GM18519 (cell line): ENCODE measurements around the gene AIPL1.

Source experiments
- ATAC-seq: cut with Tn5 transposase; IDR thresholded peaks from one replicate; pipeline ENCODE4 v1.9.1; 2021; ENCODE audit warnings: mild to moderate bottlenecking, moderate library complexity; ENCODE audit not compliant: unreplicated experiment, low FRiP score

AIPL1 gene

DNA sequence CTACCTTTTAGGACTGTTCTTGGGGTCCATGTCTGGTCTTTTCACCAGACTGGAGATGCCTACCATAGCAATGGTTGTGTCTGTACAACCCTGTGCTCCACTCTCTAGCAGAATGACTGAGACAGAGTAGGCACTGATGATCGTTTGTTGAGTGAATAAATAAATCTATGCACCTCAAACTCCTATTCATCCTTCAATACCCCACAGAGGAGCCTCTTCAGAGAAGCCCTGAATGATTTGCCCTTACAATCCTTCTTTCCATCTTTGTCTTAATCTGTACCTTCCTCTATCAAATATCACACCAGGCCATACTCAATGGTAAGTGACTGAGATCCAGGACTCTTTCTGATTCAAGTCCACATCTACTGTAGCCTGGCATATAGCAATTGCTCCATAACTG, 32.6 kb upstream of the AIPL1 start:
- no peak for ATAC-seq

DNA sequence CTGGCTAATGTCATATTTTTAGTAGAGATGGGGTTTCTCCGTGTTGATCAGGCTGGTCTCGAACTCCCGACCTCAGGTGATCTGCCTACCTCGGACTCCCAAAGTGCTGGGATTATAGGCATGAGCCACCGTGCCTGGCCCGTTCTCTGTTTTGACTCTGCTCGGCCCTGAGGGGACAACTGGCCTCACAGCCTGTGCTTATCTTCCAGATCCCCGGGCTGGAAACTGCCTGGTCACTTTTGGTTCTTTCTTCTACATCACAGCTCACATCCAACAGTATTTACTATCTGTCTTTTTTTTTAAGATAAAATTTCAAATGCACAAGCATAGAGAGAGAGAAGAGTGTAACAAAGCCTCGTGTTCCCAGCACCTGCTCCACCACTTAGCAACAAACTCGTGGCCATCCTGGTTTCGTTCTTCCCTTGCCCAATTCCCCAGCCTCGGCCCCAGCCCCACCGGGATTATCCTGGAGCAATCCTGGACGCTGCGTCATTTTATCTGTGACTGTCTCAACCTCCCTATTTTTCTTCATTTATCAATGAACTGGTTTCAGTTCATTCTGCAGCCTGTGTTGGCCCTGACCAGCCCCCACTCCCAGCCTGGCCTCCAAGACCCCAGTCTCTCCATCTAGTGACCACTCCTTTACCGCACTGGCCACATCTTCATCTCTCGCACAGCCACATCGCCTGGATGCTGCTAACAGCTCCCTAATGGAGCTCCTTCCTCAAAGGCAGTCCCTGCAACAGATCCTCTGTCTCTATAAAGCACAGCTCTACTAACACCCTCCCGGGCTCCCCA, 30.5 kb upstream of the AIPL1 start:
- ATAC-seq = no peak

DNA sequence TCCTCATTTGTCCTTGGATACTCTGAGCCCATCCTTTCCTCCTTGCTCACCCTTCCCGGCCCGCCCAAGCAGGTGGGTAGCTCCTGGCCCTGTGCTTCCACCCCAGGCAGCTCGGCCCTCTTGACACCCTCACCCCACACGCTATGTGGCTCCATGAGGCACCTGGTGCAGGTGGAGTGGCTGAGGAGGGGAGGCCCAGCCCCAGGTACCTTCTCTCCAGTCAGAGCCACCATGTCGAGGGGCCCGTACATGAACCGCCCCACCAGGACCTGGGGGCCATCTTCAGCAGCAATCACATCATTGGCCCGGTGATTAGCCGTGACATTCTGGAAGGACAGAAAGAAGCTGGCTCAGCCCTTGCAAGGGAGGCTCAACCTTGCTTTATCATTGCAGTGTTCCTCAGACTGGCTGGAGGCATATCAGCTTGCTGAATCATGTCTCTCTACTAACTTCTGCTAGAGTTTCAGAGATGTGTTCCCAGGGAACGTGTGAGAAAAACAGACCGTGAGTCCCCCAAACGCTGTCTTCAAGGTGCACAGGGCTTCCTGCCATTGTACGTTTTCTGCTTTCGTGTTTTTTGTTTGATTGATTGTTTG, 29.6 kb upstream of the AIPL1 start:
- no peak for ATAC-seq

DNA sequence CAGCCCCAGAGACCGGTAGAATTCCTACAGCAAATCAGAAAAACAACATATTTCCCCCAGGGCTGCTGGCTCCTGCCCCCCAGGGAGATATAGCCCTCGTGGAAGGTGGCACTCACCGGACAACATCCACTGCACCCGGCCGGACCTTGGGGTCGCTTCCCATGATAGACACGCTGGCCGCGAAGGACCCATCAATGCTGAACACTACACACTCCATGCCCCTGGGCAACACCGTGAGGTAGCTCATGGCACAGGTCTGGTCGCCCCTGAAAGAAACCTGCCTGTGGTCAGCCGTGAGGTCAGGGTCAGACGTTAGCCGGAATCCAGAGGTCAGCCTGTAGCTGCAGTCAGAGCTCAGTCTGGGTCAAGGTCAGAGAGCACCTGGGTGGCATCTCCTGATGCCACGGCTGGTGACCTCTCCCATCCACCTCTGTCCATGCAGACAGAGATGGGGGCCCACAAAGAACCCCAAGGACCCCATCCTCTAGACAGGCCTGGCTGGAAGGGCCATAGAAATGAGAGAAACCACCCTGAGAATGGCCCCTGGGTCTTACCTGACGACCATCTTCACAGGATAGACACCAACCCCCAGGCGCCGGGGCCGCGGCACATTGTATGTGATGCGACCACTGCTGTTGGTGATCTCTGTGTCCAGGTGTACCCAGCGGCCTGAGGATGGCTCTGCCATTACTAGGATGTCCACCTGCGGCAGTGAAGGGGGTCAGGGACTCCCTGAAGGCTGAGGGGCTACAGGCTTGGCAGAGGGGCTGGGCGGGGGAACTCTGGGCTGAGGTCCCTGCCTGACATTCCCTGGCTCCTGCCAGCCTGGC, 28.9 kb upstream of the AIPL1 start:
- ATAC-seq = no peak

DNA sequence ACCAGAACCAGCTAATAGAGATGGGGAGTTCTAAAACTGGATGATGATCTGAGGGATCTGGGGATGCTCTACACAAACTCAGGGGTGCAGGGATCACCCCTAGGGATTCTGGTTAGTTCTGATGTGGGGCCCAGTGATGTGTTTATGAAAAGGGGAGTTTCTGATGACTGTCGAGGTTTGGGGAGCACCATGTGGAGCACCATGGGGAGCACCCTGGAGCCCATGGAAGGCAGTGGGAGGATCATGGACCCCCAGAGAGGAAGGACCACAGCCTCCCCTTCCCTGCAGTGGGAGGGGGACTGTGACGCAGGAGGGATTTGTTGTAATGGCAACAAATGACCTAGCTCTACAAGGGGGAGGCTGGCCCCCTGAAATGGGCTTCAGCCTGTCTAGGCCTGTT, 27.8 kb upstream of the AIPL1 start:
- no peak for ATAC-seq

DNA sequence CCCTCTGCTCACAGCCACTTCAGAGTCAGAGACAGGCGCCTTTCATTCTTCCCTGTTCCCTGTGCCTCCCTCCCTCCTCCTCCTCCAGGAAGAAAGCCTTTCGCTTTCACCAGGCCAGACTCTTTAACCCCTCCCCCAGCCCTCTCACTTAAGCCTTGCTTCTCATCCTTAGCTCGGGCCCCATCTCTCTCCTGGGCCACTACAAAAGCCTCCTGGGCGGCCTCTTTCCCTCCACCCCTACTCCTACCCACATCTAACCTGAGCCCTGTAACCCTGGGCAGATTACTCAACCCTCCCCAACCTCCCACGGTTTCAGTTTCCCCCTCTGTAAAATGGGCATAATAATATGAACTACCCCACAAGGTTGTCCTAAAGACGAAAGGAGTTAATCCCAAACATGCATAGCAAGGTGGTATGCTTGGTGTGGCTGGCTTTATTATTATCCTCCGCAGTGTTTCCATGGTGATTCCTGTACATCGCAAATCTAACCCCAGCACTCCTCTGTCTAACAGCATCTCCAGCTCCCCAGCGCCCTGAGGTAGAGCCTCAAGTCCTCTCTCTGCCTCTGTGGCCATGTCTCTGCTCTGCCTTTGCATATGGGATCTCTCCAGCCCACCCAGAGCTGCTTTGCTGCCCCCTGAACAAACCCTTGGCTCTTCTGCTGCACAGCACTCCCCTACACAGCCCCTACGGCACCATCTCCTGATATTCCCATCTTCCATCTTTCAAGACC, 27.0 kb upstream of the AIPL1 start:
- ATAC-seq = no peak

DNA sequence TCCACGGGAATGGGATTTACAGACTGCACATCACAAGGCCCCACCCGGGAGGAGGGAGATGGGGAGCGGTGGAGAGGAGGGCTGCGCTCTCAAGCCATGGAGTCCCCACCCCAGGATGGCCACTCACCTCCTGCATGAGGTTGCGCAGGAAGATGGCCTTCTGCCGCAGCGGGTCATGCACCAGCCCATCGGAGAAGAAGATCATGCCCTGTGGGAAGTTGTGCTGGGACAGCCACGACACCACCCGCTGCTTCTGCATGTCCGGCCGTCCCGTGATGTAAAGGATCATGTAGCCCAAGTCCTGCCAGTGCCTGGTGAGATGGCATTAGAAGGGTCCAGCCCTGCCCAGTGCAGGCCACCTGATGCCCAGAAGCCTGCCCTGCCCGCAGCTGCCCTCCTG, 26.3 kb upstream of the AIPL1 start:
- ATAC-seq = no peak

DNA sequence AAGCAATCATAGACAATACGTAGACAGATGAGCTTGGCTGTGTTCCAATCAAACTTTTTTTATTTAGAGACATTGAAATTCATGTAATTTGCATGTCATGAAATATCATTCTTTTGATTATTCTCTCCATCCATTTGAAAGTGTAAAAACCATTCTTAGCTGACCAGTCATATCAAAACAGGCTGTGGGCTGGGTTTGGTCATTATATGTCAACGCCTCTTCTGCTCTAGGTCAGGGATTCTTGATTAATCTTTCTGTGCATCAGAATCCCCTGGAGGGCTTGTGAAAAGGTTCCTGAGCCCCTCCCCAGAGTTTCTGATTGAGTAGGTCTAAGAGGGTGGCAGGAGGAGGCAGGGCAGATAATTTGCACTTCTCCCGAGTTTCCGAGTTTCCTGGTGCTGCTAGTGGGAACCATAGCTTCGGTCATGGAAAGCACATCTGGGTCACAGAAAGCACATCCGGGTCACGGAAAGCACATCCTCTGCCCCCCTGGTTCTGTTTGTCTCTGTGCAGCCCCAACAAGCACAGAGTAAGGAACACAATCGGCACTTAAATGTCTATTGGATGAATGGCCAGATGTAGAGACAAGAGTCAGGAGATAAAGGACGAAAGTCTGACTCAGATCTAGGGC, 25.7 kb upstream of the AIPL1 start:
- ATAC-seq = no peak

DNA sequence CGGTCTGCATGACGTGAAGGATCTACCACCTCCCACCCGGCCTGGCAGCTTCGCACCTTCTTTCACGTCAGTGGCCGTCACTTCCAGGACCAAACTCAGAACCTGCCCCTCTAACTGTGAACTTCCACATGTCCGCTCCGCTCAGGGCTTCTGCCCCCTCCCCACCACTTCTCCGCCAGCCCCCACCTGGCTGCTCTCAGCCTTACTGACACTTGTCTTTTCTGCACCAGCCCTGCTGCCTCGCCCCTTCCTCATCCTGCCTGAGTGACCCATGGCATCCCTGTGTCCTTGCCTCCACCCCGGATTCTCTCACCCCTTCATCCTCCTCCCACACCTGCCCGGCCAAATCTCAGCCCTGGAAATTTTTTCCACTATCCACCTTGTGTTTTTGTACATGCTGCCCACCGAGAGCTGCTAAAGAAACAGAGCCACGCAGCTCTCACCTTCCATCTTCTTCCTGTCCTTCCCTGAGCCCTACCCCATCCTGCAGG, 23.6 kb upstream of the AIPL1 start:
- no peak for ATAC-seq

DNA sequence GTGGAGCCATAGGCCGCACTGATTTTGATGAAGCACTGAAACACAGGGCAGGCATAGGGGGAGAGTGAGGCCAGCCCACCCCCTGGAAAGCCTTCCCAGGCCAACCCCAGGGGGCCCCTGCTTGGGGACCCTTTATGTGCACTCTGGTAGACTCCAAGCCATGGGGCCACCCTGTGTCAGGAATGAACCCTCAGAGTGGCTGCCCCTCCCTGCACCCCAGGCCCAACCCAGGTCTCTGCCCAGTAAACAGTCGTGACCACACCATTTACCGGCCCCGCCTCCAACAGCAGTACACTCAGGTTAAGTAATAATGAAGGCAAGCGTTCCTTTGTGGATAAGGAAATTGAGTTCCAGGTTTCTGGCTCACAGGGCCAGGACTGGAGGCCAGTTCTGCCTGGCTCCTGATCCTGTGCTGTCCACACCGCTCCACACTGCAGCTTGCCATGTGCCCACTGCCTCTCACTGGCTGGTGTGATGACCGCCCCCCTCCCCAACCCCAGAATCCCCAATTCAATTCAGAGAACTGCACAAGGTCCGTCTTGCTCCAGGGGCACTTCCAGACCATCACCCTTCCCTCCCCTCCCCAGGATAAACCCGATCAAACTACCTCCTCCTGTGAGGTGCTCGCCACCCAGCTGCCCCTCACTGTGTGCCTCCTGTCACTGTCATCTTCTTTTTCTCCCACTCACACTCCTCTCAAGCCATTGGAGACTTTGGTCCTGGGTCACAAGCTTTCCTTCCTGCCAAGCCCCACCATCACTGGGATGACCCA, 23.0 kb upstream of the AIPL1 start:
- ATAC-seq = no peak

DNA sequence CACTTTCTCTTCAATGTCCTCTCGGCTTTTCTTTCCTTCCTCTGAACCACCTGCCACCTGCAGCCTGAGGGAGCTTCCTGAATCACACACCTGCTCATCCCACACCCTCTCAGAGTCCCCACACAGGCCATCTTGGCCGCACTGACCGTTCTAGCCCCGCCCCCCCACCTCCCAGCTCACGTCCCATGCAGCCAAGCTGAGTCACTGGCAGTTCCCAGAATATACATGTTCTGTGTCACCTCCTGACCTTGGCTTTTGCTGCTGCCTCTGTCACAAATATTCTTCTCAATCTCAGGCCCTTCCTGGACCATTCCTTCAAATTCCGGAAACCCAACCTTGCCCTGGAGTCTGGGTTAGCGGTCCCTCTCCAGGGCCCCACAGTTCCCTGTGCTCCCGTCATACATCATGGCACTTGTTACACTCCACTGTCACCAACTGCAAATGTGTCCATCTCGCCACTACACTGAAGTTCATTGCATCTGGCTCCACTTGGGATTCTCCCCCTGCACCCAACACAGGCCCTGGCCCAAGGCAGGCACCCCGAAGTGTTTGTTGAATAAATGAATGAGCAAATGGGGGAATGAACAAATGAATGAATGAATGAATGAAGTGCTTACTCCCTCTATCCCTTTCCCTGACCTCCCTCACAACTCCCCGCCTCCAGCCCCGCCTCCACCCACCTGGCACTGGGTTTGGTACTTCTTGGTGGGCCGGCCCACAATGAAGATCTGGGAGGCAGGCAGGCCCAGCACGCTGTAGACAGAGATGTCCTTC, 22.2 kb upstream of the AIPL1 start:
- ATAC-seq = no peak

DNA sequence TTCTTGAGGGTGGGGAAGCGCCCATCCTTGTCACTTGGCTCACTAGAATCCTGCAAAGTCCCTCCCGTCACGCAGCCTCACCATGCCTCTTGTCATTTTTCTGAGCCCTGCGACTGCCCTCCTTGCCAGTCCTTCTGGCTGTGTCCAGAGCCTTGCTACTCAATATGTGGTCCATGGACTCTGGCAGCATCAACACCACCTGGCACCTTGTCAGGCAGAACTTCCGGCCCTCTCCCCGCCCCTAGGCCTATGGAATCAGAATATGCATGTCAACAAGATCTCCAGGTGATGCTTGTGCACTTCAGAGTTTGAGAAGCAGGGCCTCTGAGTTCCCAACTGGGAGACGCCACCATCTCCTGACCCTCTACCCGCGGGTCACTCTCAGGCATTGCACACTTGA, 21.4 kb upstream of the AIPL1 start:
- ATAC-seq = no peak

DNA sequence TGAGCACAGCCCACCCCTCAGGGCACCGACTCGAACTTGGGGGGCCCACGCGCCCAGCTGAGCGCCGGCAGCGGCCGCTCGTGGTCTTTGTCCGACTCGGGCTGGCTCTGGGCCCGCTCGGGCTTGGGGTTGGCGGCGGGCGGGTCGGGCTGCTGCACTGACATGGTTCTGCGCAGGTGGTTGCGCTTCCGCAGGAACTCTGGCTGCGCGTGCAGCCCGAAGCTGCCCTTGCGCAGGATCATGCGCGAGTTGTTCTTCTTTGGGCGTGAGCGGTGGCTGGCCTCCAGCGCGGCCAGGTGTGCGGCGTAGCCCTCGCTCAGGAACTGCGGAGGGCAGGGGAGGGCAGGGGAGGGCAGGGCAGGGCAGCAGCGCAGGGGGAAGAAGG, 20.4 kb upstream of the AIPL1 start:
- ATAC-seq = no peak

DNA sequence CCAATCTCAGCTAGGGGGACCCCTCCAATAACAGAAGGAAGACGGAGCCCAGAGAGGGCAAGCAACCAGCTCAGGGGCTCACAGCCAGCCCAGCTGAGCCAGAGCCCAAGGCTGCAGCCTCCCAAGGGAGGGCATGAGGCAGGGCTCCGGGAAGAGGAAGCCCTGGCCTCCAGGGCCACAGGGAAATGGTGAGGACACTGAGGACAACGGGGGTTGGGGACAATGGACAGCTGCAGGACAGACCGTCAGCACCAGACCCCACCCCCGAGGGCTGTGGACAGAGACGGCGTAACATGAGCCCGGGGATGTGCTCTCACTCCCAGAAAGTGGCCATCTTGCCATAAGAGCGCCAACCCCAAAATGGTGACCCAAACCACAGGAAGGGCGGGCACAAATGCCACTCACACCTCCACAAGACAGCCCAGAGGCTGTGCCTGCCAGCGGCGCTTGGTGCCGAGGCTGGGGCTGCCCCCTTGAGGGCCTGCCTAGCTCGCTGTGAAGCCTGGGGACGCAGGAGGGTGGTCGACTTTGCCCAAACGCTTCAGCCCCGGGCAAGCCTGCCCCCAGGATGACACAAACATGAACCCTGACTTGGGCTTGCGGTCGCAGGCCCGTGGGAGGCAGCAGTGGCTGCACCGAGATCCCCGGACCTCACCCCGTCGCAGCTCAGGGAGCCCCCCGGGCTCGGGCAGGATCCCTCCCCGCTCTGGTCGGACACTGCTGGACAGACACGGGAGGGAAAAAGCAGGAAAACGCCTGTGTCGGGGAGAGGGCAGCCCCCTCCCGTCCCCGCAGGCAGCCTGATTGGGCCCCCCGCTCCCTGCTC, 19.8 kb upstream of the AIPL1 start:
- no peak for ATAC-seq

DNA sequence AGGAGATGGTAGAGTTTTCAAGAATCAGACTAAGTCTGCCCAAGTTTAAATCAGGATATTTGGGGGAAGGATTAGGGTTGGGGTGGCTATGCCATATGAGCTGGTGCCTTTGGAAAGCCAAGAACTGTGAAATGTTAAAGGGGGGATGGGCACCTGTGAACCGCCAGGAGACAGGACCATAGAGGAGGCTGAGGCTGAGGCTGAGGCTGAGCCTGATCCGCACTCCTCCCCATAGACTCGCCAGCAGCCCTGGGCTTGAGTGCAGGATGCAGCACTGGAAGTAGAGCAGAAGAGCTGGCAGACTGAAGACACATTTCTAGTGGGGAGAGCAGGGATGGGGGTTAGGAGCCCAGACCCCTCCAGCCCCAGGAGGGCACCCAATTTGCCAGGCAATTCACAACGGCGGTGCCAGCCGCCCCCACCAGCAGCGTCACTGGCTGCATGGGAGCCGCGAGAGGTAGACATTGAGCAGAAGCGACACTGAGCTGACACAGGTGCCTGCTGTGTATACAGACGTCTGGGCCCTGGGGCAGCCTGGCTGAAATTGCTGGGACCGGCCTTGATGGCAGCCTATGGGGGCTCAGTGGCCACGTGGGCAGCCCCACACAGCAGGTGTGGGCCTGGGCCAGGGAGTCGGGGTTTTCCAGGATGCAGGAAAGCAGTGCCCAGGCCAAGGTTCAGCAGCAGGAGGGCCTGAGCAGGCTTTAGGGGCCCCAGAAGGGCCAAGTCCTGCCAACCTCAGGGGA, 18.5 kb upstream of the AIPL1 start:
- no peak for ATAC-seq

DNA sequence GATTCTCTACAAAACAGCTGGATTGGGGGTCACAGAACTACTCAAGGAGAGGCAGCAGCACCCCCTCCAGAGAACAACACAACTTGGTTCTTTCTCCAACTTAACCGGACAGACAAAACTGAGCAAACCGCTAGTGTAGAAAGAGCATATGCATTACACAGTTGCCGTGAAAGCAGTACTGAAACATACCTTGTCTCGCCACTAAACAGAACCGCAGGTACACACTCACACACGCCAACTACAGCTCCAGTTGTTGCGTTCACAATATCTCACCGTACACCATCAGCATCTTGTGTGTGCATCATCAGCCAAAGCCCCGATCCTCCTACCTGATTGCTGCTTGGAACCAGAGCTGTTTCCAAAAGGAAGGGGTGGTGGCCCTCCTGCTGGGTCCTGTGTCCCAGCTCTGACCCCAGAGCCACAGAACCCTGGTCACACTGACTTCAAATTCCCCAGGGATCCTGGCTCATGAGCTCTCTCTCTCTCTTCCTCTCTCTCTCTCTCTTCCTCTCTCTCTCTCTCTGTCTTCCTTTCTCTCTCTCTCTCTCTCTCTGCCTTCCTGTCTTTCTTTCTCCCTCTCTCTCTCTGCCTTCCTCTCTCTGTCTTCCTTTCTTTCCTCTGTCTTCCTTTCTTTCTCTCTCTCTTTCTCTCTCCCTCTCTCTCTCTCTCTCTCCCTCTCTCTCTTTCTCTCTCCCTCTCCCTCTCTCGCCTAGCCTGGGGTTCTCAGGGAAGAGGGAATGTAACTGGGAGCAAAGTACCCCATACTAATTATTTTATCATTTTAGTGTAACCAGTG, 17.7 kb upstream of the AIPL1 start:
- no peak for ATAC-seq
